ENCODE results near the gene QRICH1. TPM values are rescaled to one million over a fixed set of nuclear protein-coding genes. Genes with fewer than 3 reads are reported as not detected.
A peak's percentile ranks its signal among the peaks of the same experiment; 100 is the strongest.

The QRICH1 gene
- total and polyA plus RNA-seq, 2 of the 13 experiments (the other 11 are each of a cell fraction or from before 2014, with no cell fraction given): 52.6 to 102 TPM

DNA sequence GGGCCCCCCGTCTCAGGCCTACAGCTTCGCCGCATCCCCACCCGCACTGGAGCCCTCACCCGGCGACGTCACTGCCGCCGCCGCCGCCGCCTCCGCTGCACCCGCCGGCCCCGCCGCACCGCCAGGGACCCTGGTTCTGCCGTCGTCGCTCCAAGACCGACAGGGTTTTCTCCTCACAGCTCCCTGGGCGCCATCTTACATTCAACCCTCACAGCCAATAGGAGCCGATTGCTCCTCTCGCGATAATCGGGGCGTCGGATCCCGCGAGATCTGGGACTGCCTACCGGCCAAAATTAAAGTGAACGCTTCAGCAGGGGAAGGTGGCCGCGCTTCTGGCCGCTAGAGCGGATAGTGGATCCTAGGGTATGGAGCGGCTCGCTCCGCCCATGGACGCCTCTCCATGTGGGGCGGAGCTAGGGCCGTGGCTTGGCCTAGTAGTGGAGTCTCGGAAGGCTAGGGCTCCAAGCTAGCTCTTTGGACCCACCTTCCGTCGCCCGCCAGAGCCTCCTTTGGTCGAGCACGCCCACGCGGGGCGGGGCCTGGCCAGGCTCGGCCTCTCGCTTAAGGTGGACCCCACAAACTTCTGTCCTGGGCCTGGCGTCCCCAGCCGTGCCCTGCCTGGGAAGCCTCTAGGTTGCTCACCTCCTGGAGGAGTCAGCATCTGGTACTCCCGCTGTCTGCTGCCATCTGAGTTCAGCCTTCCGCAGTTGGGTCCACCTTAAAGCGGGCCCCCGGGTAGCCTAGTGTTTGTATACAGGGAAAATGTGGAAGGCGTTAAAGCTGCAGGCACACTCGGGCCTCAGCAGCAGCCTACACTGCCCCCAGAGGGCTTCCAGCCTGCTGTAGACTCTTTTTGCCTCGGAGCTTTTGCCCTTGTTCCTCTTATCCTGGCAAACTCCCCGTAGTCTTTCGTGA lies at the start of gene QRICH1 (continued):
- peak; percentile 72 for TF ChIP-seq ZNF556 (CRISPR knock-in tag; IDR thresholded peaks at IDR 0.05; ENCODE audit: borderline replicate concordance)
- TF ChIP-seq BHLHE40 (IDR thresholded peaks at IDR 0.05; ENCODE audit: low read length): no peak
- TF ChIP-seq POLR2AphosphoS5 (IDR thresholded peaks at IDR 0.05; ENCODE audit: low read depth, low read length): peak; percentile 78
- peak; percentile 36; the same call in 1 of the 2 replicates for TF ChIP-seq TSC22D2 (CRISPR knock-in tag; IDR thresholded peaks at IDR 0.05; ENCODE audit: borderline replicate concordance)
- TF ChIP-seq ZNF652 (CRISPR knock-in tag; IDR thresholded peaks at IDR 0.05; ENCODE audit: borderline replicate concordance, low read depth): no peak; the same call in 1 of the 2 replicates
- no peak for TF ChIP-seq SRSF1 (optimal IDR thresholded peaks at IDR 0.05; ENCODE audit: low read depth, low read length)
- TF ChIP-seq ZNF605 (CRISPR knock-in tag; IDR thresholded peaks at IDR 0.05): peak; percentile 88
- TF ChIP-seq ZNF780A (CRISPR knock-in tag; IDR thresholded peaks at IDR 0.05): no peak
- TF ChIP-seq MAFF (IDR thresholded peaks at IDR 0.05; ENCODE audit: low read depth, low read length): no peak
- TF ChIP-seq ZFP82 (CRISPR knock-in tag; IDR thresholded peaks at IDR 0.05; ENCODE audit: borderline replicate concordance): peak; percentile 71; the same call in 1 of the 2 replicates
- peak; percentile 80 for TF ChIP-seq PAXIP1 (CRISPR knock-in tag; conservative IDR thresholded peaks at IDR 0.05)
- TF ChIP-seq ZSCAN31 (CRISPR knock-in tag; IDR thresholded peaks at IDR 0.05; ENCODE audit: low read depth): peak; percentile 55; the same call in 1 of the 2 replicates
- no peak for TF ChIP-seq REST (IDR thresholded peaks at IDR 0.05; ENCODE audit: borderline replicate concordance in 1 of 2, low read depth in 1 of 2, low read length in 2 of 2)
- TF ChIP-seq, protein P1, sequence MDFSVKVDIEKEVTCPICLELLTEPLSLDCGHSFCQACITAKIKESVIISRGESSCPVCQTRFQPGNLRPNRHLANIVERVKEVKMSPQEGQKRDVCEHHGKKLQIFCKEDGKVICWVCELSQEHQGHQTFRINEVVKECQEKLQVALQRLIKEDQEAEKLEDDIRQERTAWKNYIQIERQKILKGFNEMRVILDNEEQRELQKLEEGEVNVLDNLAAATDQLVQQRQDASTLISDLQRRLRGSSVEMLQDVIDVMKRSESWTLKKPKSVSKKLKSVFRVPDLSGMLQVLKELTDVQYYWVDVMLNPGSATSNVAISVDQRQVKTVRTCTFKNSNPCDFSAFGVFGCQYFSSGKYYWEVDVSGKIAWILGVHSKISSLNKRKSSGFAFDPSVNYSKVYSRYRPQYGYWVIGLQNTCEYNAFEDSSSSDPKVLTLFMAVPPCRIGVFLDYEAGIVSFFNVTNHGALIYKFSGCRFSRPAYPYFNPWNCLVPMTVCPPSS (IDR thresholded peaks at IDR 0.05): no peak
- TF ChIP-seq YEATS4 (CRISPR knock-in tag; IDR thresholded peaks at IDR 0.05; ENCODE audit: borderline replicate concordance): no peak; the same call in none of the 2 replicates

Measured in HepG2 (cell line).